Posterior cingulate gyrus (tissue), 11 donors: ENCODE data around the gene LSM4.

Experiments
- DNase-seq, 10 donors: peaks; one replicate each; pipeline versions ENCODE4 v3.0.0 to v3.0.0-alpha.2; 2020 to 2021; ENCODE audit warnings: mixed read lengths in 3 of 10
- intact Hi-C: fragments of 100-400 bp; cut with DNase I; formaldehyde crosslinking; loops from one replicate; pipeline ENCODE4 v1.15.1; 2023

Gene LSM4

GRCh38 chr19:18281082-18282020 lies 41.5 kb downstream of the LSM4 start, which contains the start of gene JUND:
Gene JUND (minus strand): TSS chr19:18281622. CDS start chr19:18281484, 138 bp downstream.
- intact Hi-C loops = loop anchor here (2.0 kb wide), 2 partner anchors 41 to 77 kb away; partner anchors contain the start of genes LSM4 and RAB3A
- DNase-seq = peak; percentile 92 to 100 (median 96)

GRCh38 chr19:18280247-18281081 lies 42.4 kb downstream of the LSM4 start:
- DNase-seq = peak in 9 of 10 donors; percentile 56 to 97 (median 76)
- intact Hi-C loops = loop anchor here (2.0 kb wide), 2 partner anchors 42 to 76 kb away; partner anchors contain the start of genes LSM4 and RAB3A

GRCh38 chr19:18279516-18280246 lies 43.2 kb downstream of the LSM4 start:
- DNase-seq = peak; percentile 82 to 99 (median 92)
- intact Hi-C loops = loop anchor here (1.0 to 10.0 kb wide), 4 partner anchors 43 to 135 kb away; partner anchors contain the start of genes LSM4, RAB3A and SSBP4

GRCh38 chr19:18279266-18279515 lies 43.7 kb downstream of the LSM4 start:
- intact Hi-C loops = loop anchor here (1.0 to 10.0 kb wide), 2 partner anchors 49 to 136 kb away; partner anchors contain the start of gene SSBP4
- no peak for DNase-seq

- intact Hi-C loops = loop anchor here (1.0 to 10.0 kb wide), 2 partner anchors 50 to 136 kb away; partner anchors contain the start of gene SSBP4
- DNase-seq = no peak
These were observed 44.2 kb downstream of the LSM4 start for GRCh38 chr19:18278521-18279265.

GRCh38 chr19:18274781-18275356 lies 48.0 kb downstream of the LSM4 start:
- peak; percentile 38 to 95 (median 70) for DNase-seq

GRCh38 chr19:18274219-18274780 lies 48.6 kb downstream of the LSM4 start, which contains the start of gene IQCN:
Gene IQCN (minus strand): TSS chr19:18274452. CDS start chr19:18269478, 4,974 bp downstream.
- intact Hi-C loops = loop anchor here (10.0 kb wide), 1 partner anchor 141 kb away; the partner anchor contains the start of gene SSBP4
- no peak for DNase-seq

More at GRCh38 chr19:18274781-18275356, 48.0 kb downstream of the LSM4 start:
- intact Hi-C loops = loop anchor here (10.0 kb wide), 1 partner anchor 140 kb away; the partner anchor contains the start of gene SSBP4

- DNase-seq = no peak
- intact Hi-C loops = loop anchor here (10.0 kb wide), 1 partner anchor 141 kb away; the partner anchor contains the start of gene SSBP4
These were observed 49.2 kb downstream of the LSM4 start for GRCh38 chr19:18273561-18274218.

GRCh38 chr19:18271433-18271841 lies 51.4 kb downstream of the LSM4 start:
- no peak for DNase-seq
- intact Hi-C loops = loop anchor here (10.0 kb wide), 1 partner anchor 143 kb away; the partner anchor contains the start of gene SSBP4

GRCh38 chr19:18270326-18270725 lies 52.5 kb downstream of the LSM4 start:
- DNase-seq = no peak
- intact Hi-C loops = loop anchor here (10.0 kb wide), 1 partner anchor 144 kb away; the partner anchor contains the start of gene SSBP4

- intact Hi-C loops = no loop called here
These were observed 53.7 kb downstream of the LSM4 start for GRCh38 chr19:18269070-18269723.

GRCh38 chr19:18266771-18267686 lies 55.8 kb downstream of the LSM4 start:
- no peak for DNase-seq
- intact Hi-C loops = no loop called here

More at GRCh38 chr19:18269070-18269723, 53.7 kb downstream of the LSM4 start:
- no peak for DNase-seq

- DNase-seq = no peak
- intact Hi-C loops = no loop called here
These were observed 57.3 kb downstream of the LSM4 start for GRCh38 chr19:18265582-18265981.

GRCh38 chr19:18264971-18265540 lies 57.8 kb downstream of the LSM4 start:
- DNase-seq = peak in 1 of 10 donors; percentile 82
- intact Hi-C loops = no loop called here

- intact Hi-C loops = no loop called here
- DNase-seq = no peak
These were observed 58.6 kb downstream of the LSM4 start for GRCh38 chr19:18264137-18264854.
